Activated CD8-positive, alpha-beta memory T cell treated with anti-CD3 and anti-CD28 coated beads, Interleukin-2, amount 10 ng/mL, durations not matched to agents 7 days and 5 days (primary cell): ENCODE measurements around the gene PRPF31. TPM values are rescaled to one million over a fixed set of nuclear protein-coding genes. Genes with fewer than 3 reads are reported as not detected.
"Not testable (repeated sequence)": the region's sequence is repeated elsewhere in the genome, so short reads cannot be mapped to it uniquely, and the experiment has no call there.

Experiments used
- ATAC-seq: fragments of 150-1000 bp; cut with Tn5 transposase; one replicate; pipeline ENCODE4 v1.10.0; 2021; ENCODE audit warnings: moderate library complexity
- CTCF ChIA-PET: fragments of 350-600 bp; sonication (Branson Sonifier 250); formaldehyde crosslinking; loops from one replicate; lab custom pipeline; 2021; ENCODE audit warnings: antibody characterized with exemption; lab: Charles Lee
- DNase-seq: peaks from one replicate; pipeline ENCODE4 v3.0.0-alpha.2; 2020
- H3K27ac Mint-ChIP-seq: one replicate; pipeline ENCODE4 v1.8.0; 2021; ENCODE audit warnings: mild to moderate bottlenecking, mixed read lengths
- H3K27me3 Mint-ChIP-seq: one replicate; pipeline ENCODE4 v1.8.0; 2021; ENCODE audit warnings: mixed read lengths
- H3K36me3 Mint-ChIP-seq: one replicate; pipeline ENCODE4 v1.8.0; 2021; ENCODE audit warnings: mild to moderate bottlenecking, mixed read lengths
- H3K4me1 Mint-ChIP-seq: one replicate; pipeline ENCODE4 v1.8.0; 2021; ENCODE audit warnings: mixed read lengths
- H3K4me3 Mint-ChIP-seq: one replicate; pipeline ENCODE4 v1.8.0; 2021; ENCODE audit warnings: mild to moderate bottlenecking, moderate library complexity, mixed read lengths
- H3K9me3 Mint-ChIP-seq: one replicate; pipeline ENCODE4 v1.8.0; 2022; ENCODE audit warnings: low read depth, mixed read lengths
- total RNA-seq, 2 experiments: library from RNA; stranded (reverse); gene quantifications; one replicate each; pipeline ENCODE4 v1.2.3, GENCODE V29; 2021

Gene PRPF31
- total RNA-seq, 2 experiments from 2014 or later, result 63.6 to 89.0 TPM

GRCh38 chr19:54099190-54099902 lies 16.2 kb upstream of the PRPF31 start:
- Mint-ChIP-seq H3K27me3 (peaks cover 10% of the 10 kb centered on the region), H3K4me3 (no peak overlapping the region), H3K9me3 (no peaks in the 10 kb centered on the region), H3K4me1 (peaks cover 28% of the 10 kb centered on the region), H3K27ac (no peak overlapping the region), H3K36me3 (no peaks in the 10 kb centered on the region)
- DNase-seq (no peak), ATAC-seq (no peak)
- CTCF ChIA-PET, result interaction anchor here (0.8 kb wide), 1 partner anchor 38 kb away, joined by 3 read pairs; no protein-coding TSS in a partner anchor

GRCh38 chr19:54099903-54100255 lies 15.7 kb upstream of the PRPF31 start:
- H3K4me1 Mint-ChIP-seq, result peaks cover 25% of the 10 kb centered on the region
- ATAC-seq, H3K27ac Mint-ChIP-seq, CTCF ChIA-PET, H3K27me3 Mint-ChIP-seq, H3K4me3 Mint-ChIP-seq, H3K36me3 Mint-ChIP-seq, H3K9me3 Mint-ChIP-seq, DNase-seq: not testable (repeated sequence)

- CTCF ChIA-PET, result no interaction called here
- H3K4me1 Mint-ChIP-seq, result peaks cover 25% of the 10 kb centered on the region
- peaks cover 4% of the 10 kb centered on the region for H3K36me3 Mint-ChIP-seq
- H3K9me3 Mint-ChIP-seq, result no peaks in the 10 kb centered on the region
- no peak for DNase-seq
- no peak for ATAC-seq
- H3K4me3 Mint-ChIP-seq, result peak within 1 kb of the TSS; percentile 39
- H3K27ac Mint-ChIP-seq, result no peak within 1 kb of the TSS
- H3K27me3 Mint-ChIP-seq, result peaks cover 4% of the 10 kb centered on the region
Observed at GRCh38 chr19:54100561-54100960, 15.0 kb upstream of the PRPF31 start, which contains the start of gene OSCAR. TSS of gene OSCAR (minus strand) at chr19:54100803. CDS start at chr19:54100792, 11 bp downstream.

- peaks cover 18% of the 10 kb centered on the region for H3K4me1 Mint-ChIP-seq
- DNase-seq (peak; percentile 99), ATAC-seq (peak; percentile 99)
- peak within 1 kb of the TSS; percentile 99 for H3K4me3 Mint-ChIP-seq
- H3K9me3 Mint-ChIP-seq, result no peaks in the 10 kb centered on the region
- CTCF ChIA-PET, result interaction anchor here (1.2 to 2.1 kb wide), 2 partner anchors 12 to 34 kb away, joined by 3 to 9 read pairs; partner anchors contain the start of genes CNOT3, PRPF31 and TFPT
- no peaks in the 10 kb centered on the region for H3K27me3 Mint-ChIP-seq
- H3K27ac Mint-ChIP-seq, result peak within 1 kb of the TSS; percentile 96
- H3K36me3 Mint-ChIP-seq, result peaks cover 19% of the 10 kb centered on the region
Observed at GRCh38 chr19:54102421-54103169, 13.0 kb upstream of the PRPF31 start, which contains the start of gene NDUFA3. TSS of gene NDUFA3 (plus strand) at chr19:54102855. CDS start at chr19:54102879, 24 bp downstream.

GRCh38 chr19:54104998-54105715 lies 10.4 kb upstream of the PRPF31 start:
- CTCF ChIA-PET, result interaction anchor here (1.6 kb wide), 1 partner anchor 10 kb away, joined by 4 read pairs; the partner anchor contains the start of genes PRPF31 and TFPT
- H3K4me3 Mint-ChIP-seq, result no peak overlapping the region
- DNase-seq (no peak), ATAC-seq (no peak)
- H3K9me3 Mint-ChIP-seq, result no peaks in the 10 kb centered on the region
- no peaks in the 10 kb centered on the region for H3K27me3 Mint-ChIP-seq
- H3K4me1 Mint-ChIP-seq, result peaks cover 19% of the 10 kb centered on the region
- H3K27ac Mint-ChIP-seq, result no peak overlapping the region
- peaks cover 31% of the 10 kb centered on the region for H3K36me3 Mint-ChIP-seq

- CTCF ChIA-PET, result no interaction called here
- peaks cover 21% of the 10 kb centered on the region for H3K4me1 Mint-ChIP-seq
- H3K27me3 Mint-ChIP-seq, result no peaks in the 10 kb centered on the region
- no peak overlapping the region for H3K4me3 Mint-ChIP-seq
- H3K27ac Mint-ChIP-seq, result no peak overlapping the region
- no peak for DNase-seq
- no peak for ATAC-seq
- no peaks in the 10 kb centered on the region for H3K9me3 Mint-ChIP-seq
- peaks cover 35% of the 10 kb centered on the region for H3K36me3 Mint-ChIP-seq
Observed at GRCh38 chr19:54105796-54106195, 9.8 kb upstream of the PRPF31 start.

- no peaks in the 10 kb centered on the region for H3K9me3 Mint-ChIP-seq
- CTCF ChIA-PET, result no interaction called here
- ATAC-seq (no peak), DNase-seq (no peak)
- H3K4me3 Mint-ChIP-seq, result no peak overlapping the region
- no peak overlapping the region for H3K27ac Mint-ChIP-seq
- peaks cover 38% of the 10 kb centered on the region for H3K36me3 Mint-ChIP-seq
- H3K4me1 Mint-ChIP-seq, result peaks cover 22% of the 10 kb centered on the region
- no peaks in the 10 kb centered on the region for H3K27me3 Mint-ChIP-seq
Observed at GRCh38 chr19:54106716-54107115, 8.8 kb upstream of the PRPF31 start.

- Mint-ChIP-seq H3K4me1 (peaks cover 15% of the 10 kb centered on the region), H3K27ac (no peak overlapping the region), H3K9me3 (no peaks in the 10 kb centered on the region), H3K36me3 (peaks cover 38% of the 10 kb centered on the region), H3K27me3 (no peaks in the 10 kb centered on the region), H3K4me3 (no peak overlapping the region)
- DNase-seq, result no peak
- no peak for ATAC-seq
- CTCF ChIA-PET, result no interaction called here
Observed at GRCh38 chr19:54107876-54108490, 7.6 kb upstream of the PRPF31 start.

GRCh38 chr19:54108496-54108895 lies 7.1 kb upstream of the PRPF31 start:
- CTCF ChIA-PET, result no interaction called here
- ATAC-seq (no peak), DNase-seq (no peak)
- H3K27me3 Mint-ChIP-seq, result no peaks in the 10 kb centered on the region
- H3K27ac Mint-ChIP-seq, result no peak overlapping the region
- H3K36me3 Mint-ChIP-seq, result peaks cover 42% of the 10 kb centered on the region
- peaks cover 14% of the 10 kb centered on the region for H3K4me1 Mint-ChIP-seq
- no peaks in the 10 kb centered on the region for H3K9me3 Mint-ChIP-seq
- no peak overlapping the region for H3K4me3 Mint-ChIP-seq

GRCh38 chr19:54109651-54110050 lies 5.9 kb upstream of the PRPF31 start:
- Mint-ChIP-seq H3K27ac (no peak overlapping the region), H3K4me1 (peaks cover 18% of the 10 kb centered on the region), H3K27me3 (no peaks in the 10 kb centered on the region), H3K36me3 (peaks cover 44% of the 10 kb centered on the region), H3K9me3 (no peaks in the 10 kb centered on the region), H3K4me3 (no peak overlapping the region)
- DNase-seq, result no peak
- ATAC-seq, result no peak
- CTCF ChIA-PET, result interaction anchor here (0.5 kb wide), 1 partner anchor 27 kb away, joined by 3 read pairs; no protein-coding TSS in a partner anchor

GRCh38 chr19:54114340-54115108 lies 1.0 kb upstream of the PRPF31 start:
- DNase-seq (peak; percentile 87), ATAC-seq (peak; percentile 62)
- CTCF ChIA-PET, result interaction anchor here (0.7 to 2.6 kb wide), 6 partner anchors 12 to 232 kb away, joined by 3 to 9 read pairs (median 6); partner anchors contain the start of genes CNOT3, LENG1, MBOAT7 and NDUFA3
- no peaks in the 10 kb centered on the region for H3K9me3 Mint-ChIP-seq
- H3K27me3 Mint-ChIP-seq, result no peaks in the 10 kb centered on the region
- H3K4me1 Mint-ChIP-seq, result peaks cover 34% of the 10 kb centered on the region
- peak overlapping the region; percentile 93 for H3K4me3 Mint-ChIP-seq
- peaks cover 26% of the 10 kb centered on the region for H3K36me3 Mint-ChIP-seq
- peak overlapping the region; percentile 96 for H3K27ac Mint-ChIP-seq

- Mint-ChIP-seq H3K27ac (no peak overlapping the region), H3K9me3 (no peaks in the 10 kb centered on the region), H3K36me3 (peaks cover 16% of the 10 kb centered on the region), H3K4me1 (peaks cover 12% of the 10 kb centered on the region), H3K27me3 (no peaks in the 10 kb centered on the region), H3K4me3 (no peak overlapping the region)
- no peak for ATAC-seq
- CTCF ChIA-PET, result no interaction called here
- no peak for DNase-seq
Observed at GRCh38 chr19:54121259-54121658, 5.7 kb downstream of the PRPF31 start.
